Lung (tissue), 12 donors: ENCODE results near the gene UBE2I. TPM values are rescaled to one million over a fixed set of nuclear protein-coding genes. Genes with fewer than 3 reads are reported as not detected.

Experiments used
- ATAC-seq: fragments of 200-7000 bp; cut with Tn5 transposase; one replicate; pipeline ENCODE4 v1.9.1; 2020; ENCODE audit warnings: moderate number of reproducible peaks; ENCODE audit not compliant: insufficient read depth, low FRiP score
- DNase-seq, 3 donors: peaks; one replicate each; pipeline ENCODE4 v3.0.0-alpha.2; 2013 to 2017
- H3K27ac ChIP-seq, 2 donors: one replicate each; pipeline ENCODE4 v1.5.1; 2013; ENCODE audit warnings: mild to moderate bottlenecking in 2 of 2, moderate library complexity in 2 of 2, control low read depth in 1 of 2, inconsistent platforms in 1 of 2, low read depth in 1 of 2, low read length in 1 of 2
- H3K27me3 ChIP-seq, 3 donors: one replicate each; pipeline ENCODE4 v1.5.1; 2013; ENCODE audit warnings: low read length in 2 of 3; ENCODE audit not compliant: control insufficient read depth in 3 of 3, insufficient read depth in 3 of 3
- H3K36me3 ChIP-seq, 4 donors: one replicate each; pipeline ENCODE4 v1.5.1; 2013; ENCODE audit warnings: low read length in 4 of 4, mild to moderate bottlenecking in 1 of 4, moderate library complexity in 1 of 4; ENCODE audit not compliant: control insufficient read depth in 4 of 4, insufficient read depth in 4 of 4
- H3K4me1 ChIP-seq, 5 donors: one replicate each; pipeline ENCODE4 v1.5.1; 2013; ENCODE audit warnings: low read length in 5 of 5, mild to moderate bottlenecking in 2 of 5, moderate library complexity in 1 of 5; ENCODE audit not compliant: control insufficient read depth in 5 of 5, insufficient read depth in 5 of 5
- H3K4me3 ChIP-seq: one replicate; pipeline ENCODE4 v1.5.1; 2013; ENCODE audit warnings: mild to moderate bottlenecking, control low read depth, moderate library complexity
- H3K9ac ChIP-seq, 2 donors: one replicate each; pipeline ENCODE4 v1.5.1; 2013; ENCODE audit warnings: low read length in 2 of 2, control low read depth in 1 of 2; ENCODE audit not compliant: insufficient read depth in 1 of 2
- H3K9me3 ChIP-seq, 4 donors: one replicate each; pipeline ENCODE4 v1.5.1; 2013; ENCODE audit warnings: low read length in 3 of 4, mild to moderate bottlenecking in 1 of 4, moderate library complexity in 1 of 4; ENCODE audit not compliant: control insufficient read depth in 4 of 4, insufficient read depth in 3 of 4
- CTCF ChIP-seq: IDR thresholded peaks from 2 replicates; pipeline ENCODE4 v1.5.1; 2012; ENCODE audit warnings: mild to moderate bottlenecking; ENCODE audit errors: control extremely low read depth, extremely low read depth
- WGBS, 2 donors: extraction: QIAGEN DNeasy Blood & Tissue Kit; methylation state at CpG; one replicate each; pipeline ENCODE4 v1.1.7; 2013; 5-methylcytosine and 5-hydroxymethylcytosine counted together
- polyA plus RNA-seq, 2 donors: library from polyadenylated mRNA; stranded (reverse); fragments of 200-250 nt; gene quantifications; one replicate each; pipeline ENCODE4 v1.2.1, GENCODE V29; 2013
- total RNA-seq, 2 donors: library from RNA; depleted of rRNA in 1 of 2; stranded (reverse); fragments of >200 nt in 1 of 2; gene quantifications; one replicate each; pipeline ENCODE4 v1.2.1, GENCODE V29; 2014 to 2021
- donor health status: control.
- donor health status: control.
- donor health status: Bipolar disorder and iron deficiency.
- donor health status: healthy.
- donor health status: DM: yes; HTN: yes; CAD: no.

The UBE2I gene
- total and polyA plus RNA-seq, 4 donors = 63.9 to 96.8 (median 81.5) TPM

GRCh38 chr16:1335211-1335971 is 26.0 kb downstream of the UBE2I start:
- Histone ChIP-seq H3K27ac (no peak overlapping the region), H3K4me1 (peaks cover 0 to 18% (median 14%) of the 10 kb centered on the region in 5 donors), H3K9me3 (peaks cover 0 to 2% (median 0%) of the 10 kb centered on the region in 4 donors), H3K36me3 (no peaks in the 10 kb centered on the region), H3K27me3 (peaks cover 0 to 41% (median 22%) of the 10 kb centered on the region in 3 donors), H3K4me3 (no peak overlapping the region), H3K9ac (no peak overlapping the region)
- DNase-seq (no peak), ATAC-seq (no peak)
- WGBS, 2 donors = 52 to 54% methylated on average over 16 of the region's 16 CpGs
- no peak for TF ChIP-seq CTCF

GRCh38 chr16:1335996-1336395 is 26.6 kb downstream of the UBE2I start:
- no peak overlapping the region for H3K9ac ChIP-seq
- 18% methylated on average over 12 of the region's 12 CpGs for WGBS, 2 donors
- no peak for TF ChIP-seq CTCF
- H3K36me3 ChIP-seq = no peaks in the 10 kb centered on the region
- no peak overlapping the region for H3K4me3 ChIP-seq
- peaks cover 0 to 18% (median 14%) of the 10 kb centered on the region in 5 donors for H3K4me1 ChIP-seq
- no peaks in the 10 kb centered on the region for H3K9me3 ChIP-seq
- H3K27me3 ChIP-seq = peaks cover 0 to 41% (median 22%) of the 10 kb centered on the region in 3 donors
- ATAC-seq (no peak), DNase-seq (no peak)
- no peak overlapping the region for H3K27ac ChIP-seq

GRCh38 chr16:1336619-1337018 is 27.2 kb downstream of the UBE2I start:
- H3K27ac ChIP-seq = no peak overlapping the region
- H3K4me3 ChIP-seq = no peak overlapping the region
- no peak for DNase-seq
- TF ChIP-seq CTCF = no peak
- ATAC-seq = no peak
- no peak overlapping the region for H3K9ac ChIP-seq
- peaks cover 0 to 38% (median 20%) of the 10 kb centered on the region in 3 donors for H3K27me3 ChIP-seq
- H3K36me3 ChIP-seq = no peaks in the 10 kb centered on the region
- no peaks in the 10 kb centered on the region for H3K9me3 ChIP-seq
- H3K4me1 ChIP-seq = peaks cover 0 to 14% (median 9%) of the 10 kb centered on the region in 5 donors
- 74 to 78% methylated on average over 15 of the region's 15 CpGs for WGBS, 2 donors
